HG03575 (cell line): ENCODE results near the gene OFD1.

Source experiments
- ATAC-seq: cut with Tn5 transposase; IDR thresholded peaks from one replicate; pipeline ENCODE4 v1.9.1; 2021; ENCODE audit not compliant: unreplicated experiment, insufficient number of reproducible peaks, low FRiP score; ENCODE audit errors: extremely low read depth

Gene OFD1, protein sequence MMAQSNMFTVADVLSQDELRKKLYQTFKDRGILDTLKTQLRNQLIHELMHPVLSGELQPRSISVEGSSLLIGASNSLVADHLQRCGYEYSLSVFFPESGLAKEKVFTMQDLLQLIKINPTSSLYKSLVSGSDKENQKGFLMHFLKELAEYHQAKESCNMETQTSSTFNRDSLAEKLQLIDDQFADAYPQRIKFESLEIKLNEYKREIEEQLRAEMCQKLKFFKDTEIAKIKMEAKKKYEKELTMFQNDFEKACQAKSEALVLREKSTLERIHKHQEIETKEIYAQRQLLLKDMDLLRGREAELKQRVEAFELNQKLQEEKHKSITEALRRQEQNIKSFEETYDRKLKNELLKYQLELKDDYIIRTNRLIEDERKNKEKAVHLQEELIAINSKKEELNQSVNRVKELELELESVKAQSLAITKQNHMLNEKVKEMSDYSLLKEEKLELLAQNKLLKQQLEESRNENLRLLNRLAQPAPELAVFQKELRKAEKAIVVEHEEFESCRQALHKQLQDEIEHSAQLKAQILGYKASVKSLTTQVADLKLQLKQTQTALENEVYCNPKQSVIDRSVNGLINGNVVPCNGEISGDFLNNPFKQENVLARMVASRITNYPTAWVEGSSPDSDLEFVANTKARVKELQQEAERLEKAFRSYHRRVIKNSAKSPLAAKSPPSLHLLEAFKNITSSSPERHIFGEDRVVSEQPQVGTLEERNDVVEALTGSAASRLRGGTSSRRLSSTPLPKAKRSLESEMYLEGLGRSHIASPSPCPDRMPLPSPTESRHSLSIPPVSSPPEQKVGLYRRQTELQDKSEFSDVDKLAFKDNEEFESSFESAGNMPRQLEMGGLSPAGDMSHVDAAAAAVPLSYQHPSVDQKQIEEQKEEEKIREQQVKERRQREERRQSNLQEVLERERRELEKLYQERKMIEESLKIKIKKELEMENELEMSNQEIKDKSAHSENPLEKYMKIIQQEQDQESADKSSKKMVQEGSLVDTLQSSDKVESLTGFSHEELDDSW

DNA sequence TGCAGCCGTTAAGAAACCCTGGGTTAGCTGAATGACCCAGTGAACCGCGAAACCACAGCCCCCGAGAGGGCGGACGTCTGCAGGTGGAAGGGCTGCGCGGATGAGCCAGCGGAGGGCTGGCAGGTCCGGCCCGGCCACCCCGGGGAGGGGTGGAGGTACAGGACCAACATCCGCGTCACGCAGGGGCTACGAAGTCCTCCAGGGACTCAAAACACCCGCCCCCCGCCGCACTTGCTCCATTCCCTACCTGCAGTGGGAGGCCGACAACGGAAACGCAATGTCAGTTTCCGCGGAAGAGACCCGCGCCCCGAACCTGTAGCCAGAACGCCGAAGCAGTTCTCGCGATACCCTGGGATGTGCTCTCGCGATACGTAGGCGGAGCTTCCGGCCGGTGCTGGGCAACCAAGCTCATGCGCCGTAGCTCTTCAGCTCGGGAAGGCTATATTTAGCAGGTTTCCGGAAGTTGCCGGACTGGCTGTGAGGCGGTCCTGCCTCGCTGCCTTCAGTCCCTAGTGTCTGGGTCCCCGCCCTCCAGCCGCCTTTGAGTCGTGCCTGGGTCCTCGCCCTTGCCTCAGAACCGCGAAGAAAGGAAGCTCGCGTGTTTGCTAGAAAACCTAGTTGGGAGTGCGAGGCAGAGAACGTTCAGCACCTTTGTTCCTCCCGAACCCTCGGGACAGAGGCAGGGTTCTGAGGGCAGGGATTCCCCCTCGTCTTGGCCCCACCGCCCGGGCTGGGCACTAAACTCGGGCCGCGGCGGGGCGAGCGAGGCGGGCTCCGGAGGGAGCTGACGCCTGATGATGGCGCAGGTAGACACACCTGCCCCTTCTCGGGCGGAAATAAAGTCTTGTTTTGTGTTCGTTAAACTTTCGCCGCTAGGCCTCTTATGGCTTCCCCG lies at the start of gene OFD1, which contains the start of gene TRAPPC2:
Gene OFD1 (plus strand): TSS at position 471 of the 895 bp plus-strand sequence. CDS start 324 bp downstream, at position 795.
Gene TRAPPC2 (minus strand): TSS at position 343 of the 895 bp plus-strand sequence. CDS start 14,657 bp downstream, outside the sequence.
- peak; percentile 85 for ATAC-seq

DNA sequence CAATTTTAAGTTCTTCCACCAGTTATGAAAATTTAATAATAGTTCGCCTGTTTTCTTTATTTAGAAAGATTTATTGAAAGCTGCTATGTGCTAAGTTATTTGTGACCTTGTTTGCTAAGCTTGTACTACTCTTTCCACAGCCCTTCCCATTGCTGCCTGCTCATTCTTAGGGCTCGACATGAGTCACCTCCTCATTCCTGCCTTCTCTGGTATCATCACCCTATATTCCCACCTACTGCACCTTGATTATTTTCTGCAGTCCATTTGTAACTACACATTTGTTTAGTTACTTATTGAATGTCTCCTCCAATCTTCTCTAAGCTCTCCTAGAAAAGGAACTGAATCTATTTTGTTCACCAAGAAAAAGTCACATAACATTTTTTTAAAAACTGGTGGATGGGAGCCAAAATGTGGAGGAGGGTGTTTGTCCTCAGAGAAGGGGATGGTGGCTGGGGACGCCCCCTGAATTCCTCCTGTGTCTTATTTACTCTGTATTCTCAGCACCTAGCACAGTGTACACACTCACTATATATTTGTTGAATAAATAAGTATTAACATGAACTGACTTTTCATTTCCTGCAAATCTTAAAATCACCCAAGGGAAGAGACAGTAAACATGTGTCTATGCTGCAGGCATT lies 49.3 kb upstream of the OFD1 start:
- ATAC-seq, result no peak

DNA sequence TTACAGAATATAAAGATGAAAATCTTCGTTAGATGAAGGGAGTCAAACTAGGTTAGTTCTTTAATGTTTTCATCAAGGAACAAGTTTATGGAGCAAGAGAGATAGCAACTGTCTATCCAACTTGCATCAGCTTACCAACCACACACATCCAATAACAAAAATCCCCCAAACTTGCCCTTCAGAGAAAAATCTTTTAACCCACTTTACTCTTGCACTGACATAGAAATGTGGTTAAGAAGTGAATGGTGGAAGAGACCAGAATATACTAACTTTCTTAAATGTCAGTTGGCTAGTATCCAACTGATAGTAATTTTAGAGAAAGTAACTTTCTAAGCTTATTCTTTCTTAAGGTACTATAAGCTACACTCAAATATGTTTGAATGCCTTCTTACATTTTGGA lies 47.3 kb upstream of the OFD1 start:
- no peak for ATAC-seq

DNA sequence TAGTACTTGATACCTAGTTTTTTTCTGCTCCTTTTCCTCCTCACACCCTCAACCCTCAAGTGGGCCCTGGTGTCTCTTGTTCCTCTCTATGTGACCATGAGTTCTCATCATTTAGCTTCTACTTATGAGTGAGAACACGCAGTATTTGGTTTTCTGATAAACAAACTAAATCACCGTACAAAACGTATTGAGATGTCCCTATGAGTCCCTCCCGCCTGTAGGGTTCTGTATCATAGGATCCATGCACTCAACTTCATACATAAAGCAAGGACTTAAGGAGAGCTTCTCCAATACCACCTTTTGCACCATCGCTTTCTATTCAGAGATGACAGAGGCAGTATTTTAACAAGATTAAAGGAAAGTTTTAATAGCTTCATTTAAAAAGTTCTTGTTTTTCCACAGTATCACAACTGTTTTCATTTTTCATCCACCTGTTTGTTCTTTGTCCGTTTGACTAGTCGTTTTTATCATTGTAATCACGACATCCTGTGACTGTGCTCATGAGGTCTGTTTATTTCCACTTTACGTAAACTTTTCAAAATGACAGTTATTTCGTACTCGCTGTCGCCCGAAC lies 46.1 kb upstream of the OFD1 start:
- ATAC-seq, result no peak

DNA sequence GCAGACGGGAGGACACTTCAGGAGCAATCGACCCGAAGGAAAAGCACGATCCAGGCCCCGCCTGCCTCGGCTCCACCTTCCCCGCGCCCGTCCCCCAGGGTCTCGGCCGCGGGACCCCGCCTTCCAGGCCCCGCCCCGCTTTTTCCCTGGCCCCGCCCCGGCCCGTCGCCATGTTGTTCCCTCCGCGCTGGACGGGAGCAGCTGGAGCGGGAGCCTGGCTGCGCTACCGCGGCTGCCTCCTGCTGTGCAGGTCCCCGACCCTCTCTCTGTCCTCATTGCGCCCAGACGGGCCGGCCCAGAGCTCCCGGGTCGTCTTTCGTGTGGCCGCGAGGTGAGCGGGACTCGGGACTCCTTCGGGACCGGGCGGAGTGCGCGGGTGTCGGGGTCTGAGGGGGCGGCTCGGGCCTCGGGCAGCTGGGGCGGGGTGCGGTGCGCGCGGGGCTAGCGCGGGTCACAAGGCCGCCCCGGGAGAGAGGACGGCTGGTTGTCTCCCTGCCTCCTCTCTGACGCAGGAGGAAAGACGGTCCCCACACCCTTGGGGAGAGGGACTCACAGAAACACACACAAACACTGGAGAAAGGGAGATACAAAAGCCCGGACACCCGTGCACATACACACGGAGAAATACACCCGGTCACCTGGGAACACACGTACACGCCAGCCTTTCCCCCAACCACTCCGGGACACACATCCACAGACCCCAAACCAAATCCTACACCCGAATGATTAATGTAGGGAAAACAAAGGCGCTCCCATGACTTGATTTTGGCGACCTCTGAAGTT lies 45.4 kb upstream of the OFD1 start, which contains the start of gene RAB9A:
Gene RAB9A (plus strand): TSS at position 171 of the 783 bp plus-strand sequence. CDS start 19,619 bp downstream, outside the sequence.
- ATAC-seq, result no peak

DNA sequence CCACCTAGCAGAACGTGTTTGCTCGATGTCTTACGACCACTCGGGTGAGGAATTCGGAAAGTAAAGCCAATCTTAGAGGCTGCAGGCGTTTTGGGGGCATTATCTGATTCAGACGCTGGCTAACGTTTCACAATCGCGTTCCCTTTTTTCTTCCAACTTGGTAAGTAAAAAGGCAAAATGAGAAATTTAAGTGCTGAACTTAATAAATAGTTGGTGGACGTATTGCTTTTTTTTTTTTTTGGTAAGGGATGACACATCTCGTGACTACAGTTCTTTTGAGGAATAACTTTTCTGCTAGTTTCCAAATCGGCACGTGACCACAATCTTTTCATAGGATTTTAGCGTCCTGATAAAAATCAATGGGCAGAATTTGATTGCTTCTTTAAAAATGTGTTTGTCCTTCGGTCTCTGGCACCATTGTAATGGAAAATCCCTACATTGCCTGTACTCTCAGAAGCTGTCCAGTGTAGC lies 44.8 kb upstream of the OFD1 start:
- ATAC-seq, result no peak

DNA sequence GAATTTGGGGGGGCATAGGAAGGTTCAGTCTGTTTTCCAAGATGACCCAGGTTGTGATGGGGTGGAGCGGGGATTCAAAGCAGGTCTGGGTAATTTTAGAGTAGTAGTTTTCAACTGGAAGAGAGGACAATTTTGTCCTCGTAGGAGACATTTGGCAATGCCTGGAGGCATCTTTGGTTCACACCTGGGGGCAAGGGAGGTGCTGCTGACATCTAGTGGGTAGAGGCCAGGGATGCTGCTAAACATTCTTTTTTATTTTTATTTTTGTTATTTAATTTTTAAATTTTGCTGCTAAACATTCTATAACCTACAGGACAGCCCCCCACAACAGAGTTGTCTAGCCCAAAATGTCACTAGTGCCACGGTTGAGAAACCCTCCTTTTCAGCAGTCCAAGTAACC lies 43.7 kb upstream of the OFD1 start:
- no peak for ATAC-seq

DNA sequence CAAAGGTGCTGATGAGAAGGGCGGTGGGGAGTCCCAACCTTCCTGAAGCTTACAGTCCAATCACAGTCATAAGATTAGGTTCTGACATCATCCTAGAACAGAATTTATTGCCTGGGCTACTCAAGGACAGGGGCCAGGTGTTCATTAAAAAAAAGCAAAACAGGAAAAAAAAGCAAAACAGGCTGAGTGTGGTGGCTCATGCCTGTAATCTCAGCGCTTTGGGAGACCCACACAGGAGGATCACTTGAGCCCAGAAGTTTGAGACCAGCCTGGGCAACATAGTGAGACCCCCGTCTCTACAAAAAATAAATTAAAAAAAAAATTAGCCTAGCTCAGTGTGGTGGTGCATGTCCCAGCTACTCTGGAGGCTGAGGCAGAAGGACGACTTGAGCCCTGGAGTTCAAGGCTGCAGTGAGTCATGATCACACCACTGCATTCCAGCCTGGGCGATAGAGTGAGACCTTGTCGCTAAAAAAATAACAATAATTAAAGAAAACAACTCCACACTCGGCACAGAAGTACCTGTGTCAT lies 42.6 kb upstream of the OFD1 start:
- ATAC-seq, result no peak

DNA sequence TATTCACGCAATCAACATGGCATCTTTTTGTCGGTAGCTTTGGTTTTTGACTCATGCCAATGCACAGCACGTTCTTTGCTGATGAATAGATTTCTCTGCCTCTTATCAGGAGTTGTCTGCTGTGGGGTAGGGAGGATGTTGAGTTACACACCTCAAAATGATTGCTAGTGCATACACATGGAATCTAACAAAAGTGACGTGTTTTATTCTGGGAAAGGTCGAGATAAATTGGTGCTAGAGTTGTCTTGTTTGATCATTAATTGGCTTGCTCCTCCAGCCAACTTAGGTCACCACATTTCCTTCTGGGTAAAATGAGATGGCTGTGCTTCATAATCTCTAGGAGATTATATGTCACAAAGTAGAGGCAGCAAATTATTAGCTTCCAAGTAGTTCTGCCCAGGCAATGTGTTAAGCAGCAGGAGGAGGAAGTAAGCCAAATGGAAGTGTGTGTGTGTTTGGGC lies 41.7 kb upstream of the OFD1 start:
- ATAC-seq, result no peak

DNA sequence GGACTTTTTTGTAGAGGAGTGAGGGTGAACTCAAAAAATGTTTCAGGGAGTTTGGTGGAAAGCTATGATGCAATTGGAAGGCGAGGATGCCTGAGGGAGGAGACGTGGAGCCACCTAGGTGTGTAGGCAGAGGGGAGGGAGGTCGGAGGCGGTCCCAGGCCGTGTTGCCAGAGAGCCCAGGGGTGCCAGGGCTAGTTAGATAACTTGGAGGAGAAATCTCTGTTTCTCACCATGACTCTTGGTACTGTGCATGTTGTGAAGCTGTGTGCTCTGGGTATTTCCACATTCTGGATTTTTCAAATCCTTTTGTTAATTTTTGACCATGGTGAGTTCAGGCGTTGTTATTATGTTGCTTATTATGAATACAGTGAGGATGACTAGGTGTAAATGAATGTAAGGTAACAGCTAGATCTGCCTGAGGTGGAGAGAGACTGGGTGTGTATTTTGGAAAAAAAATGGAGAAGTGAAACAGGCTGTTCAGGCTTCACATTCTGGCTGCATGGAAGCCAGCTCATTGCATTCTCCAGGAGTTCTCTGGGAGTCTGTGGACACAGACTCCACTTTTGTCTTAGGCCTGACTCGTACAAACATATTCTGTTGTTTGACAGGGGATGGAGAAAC lies 41.1 kb upstream of the OFD1 start:
- no peak for ATAC-seq

DNA sequence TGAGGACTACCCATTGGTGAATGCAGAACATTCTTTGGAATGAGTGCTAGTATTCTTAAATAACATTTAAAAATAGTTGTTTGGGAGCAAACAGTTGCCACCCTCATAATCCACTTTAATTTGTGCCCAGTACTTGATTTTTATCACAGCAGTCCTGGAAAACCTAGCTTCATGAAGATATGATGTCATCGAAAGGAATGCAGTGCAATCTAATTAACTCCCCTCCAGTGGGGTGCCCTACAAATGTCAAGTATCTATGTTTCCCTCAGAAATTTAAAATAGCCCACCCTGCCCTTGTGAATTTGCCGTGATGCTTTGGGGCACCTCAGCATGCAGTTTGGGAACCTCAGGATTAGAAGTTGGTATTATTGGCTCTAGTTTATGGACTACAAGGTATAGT lies 40.2 kb upstream of the OFD1 start:
- no peak for ATAC-seq

DNA sequence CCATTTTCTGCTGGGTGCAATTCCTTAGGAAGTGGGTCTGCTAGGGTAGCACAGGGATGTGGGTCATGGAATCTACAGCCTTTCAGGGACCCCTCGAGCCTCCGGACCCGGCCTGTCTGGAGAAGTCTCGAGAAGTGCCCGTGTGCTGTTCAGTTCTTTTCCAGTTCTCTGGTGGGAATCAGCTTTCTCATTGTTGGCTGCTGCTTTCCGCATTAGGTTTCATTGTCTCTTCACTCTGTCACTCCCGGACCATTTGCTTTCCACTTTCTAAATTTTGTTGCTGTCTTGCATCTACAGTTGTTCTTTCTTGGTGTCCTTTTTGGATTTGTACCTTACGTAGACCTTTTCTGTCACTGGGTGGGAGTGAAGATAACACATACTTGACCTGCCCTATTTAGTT lies 39.6 kb upstream of the OFD1 start:
- ATAC-seq, result no peak

DNA sequence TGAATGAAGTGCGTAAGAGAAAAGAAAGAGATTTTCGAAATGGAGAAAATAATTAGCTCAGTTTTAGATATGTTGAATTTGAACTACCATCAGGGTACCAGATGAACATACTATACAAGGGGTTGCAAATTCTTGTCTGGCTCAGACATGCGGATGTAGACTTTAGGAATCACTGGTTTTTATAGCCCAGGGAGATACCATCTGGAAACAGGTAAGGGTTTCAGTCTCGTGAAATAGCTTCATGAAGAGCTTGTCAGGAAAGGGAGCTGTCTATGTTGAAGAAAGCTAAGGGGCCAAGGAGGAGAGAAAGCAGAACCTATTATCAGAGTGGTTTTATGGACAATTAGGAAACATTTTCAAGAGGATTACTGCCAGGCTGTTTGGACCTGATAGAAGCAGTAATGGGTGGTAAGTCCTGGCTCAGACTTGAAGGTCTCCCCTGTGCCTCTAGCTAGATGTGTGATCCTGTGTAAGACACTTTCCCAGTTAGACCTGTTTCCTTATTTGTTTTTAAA lies 38.9 kb upstream of the OFD1 start:
- no peak for ATAC-seq

DNA sequence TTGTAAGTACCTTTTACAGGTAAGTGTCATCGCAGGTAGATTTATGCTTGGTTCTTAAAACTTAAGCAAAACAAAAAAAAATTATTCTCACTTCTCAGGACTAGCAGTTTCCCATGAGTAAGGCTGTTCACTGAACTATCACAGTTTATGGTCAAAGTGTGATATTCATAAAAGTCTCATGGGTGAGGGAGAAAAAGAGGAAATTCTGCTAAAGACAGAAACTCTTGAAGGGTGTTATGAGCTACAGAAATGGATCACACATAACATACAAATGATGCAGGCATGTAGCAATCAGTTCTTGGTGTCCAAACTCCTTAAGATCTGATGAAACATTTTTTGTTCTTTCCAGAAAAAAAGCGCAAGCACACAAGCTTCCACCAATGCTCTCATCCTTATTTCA lies 37.1 kb upstream of the OFD1 start:
- no peak for ATAC-seq

DNA sequence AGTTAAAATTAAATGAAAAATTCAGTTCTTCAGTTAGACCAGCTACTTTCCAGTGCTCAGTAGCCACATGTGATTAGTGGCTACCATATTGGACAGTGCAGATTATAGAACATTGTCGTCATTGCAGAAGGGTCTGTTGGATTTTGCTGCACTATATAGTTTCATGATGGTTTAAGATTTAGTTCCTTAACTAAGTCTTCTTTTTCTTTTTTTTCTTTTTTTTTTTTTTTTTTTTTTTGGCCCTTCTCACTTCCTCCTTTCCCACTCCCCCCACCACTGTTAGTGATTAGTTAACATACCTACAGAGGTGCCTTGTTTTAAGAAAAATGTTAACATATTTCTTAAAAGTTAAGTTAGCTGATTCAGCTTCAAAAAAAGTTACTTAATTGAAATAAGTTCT lies 36.6 kb upstream of the OFD1 start:
- no peak for ATAC-seq

DNA sequence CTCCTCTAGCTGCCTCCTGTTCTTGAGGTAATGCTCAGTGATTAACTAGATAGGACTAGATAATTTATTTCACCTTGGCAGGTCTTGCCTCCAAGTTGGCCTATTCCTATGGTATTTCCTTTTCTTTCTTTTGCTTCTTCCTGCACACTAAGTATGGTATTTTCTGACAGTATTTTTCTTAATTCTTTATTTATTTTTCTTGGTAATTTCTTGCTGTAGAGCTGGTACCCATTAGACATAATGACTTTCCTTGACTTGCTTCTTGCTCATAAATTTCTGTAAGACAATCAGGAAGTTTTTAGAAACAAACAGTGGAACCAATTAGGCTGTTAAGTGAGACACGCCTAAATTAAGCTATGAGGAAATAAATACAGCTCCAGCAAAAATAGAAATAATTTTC lies 36.1 kb upstream of the OFD1 start:
- ATAC-seq, result no peak
